ENCODE data around the gene LBH.

DNA sequence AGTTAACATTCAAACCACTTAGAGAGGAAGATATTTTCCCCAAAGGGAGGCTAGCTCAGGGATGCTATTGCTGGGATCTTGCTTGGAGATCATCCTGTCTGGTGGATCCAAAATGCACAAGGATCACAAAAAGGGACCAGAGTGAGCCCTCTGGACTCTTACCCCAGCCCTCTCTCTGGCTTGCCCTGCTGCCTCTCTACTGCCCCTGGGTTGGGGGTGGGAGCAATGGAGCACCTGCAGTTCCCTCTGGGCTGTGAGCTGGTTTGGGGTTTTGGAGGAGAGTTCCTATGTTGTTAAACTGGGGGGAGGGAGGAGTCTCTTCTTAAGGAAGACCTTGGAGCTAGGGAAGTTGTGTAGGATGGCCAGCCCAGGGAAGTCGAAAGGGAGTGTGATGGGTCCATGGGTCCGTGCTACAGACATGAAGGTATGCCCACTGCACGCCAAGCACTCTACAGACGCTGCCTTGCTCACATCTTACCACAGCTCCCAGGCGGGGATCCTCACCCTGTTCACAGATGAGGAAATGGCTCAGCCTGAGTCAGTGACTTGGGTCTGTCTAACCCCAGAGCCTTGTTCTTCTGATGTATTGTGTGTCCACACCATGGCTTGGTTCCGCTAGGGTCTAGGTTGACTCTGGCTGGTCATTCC is 3.8 kb downstream of the LBH start:
- no peak for TF ChIP-seq EZH2 (IDR thresholded peaks at IDR 0.05; ENCODE audit: borderline replicate concordance, low read depth, low read length, severe bottlenecking)
- no peak for TF ChIP-seq CTCF (IDR thresholded peaks at IDR 0.05; ENCODE audit: borderline replicate concordance, extremely low read depth, low read length, poor library complexity, severe bottlenecking)
